ENCODE results near the gene ARHGAP29. TPM values are rescaled to one million over a fixed set of nuclear protein-coding genes. Genes with fewer than 3 reads are reported as not detected.

ARHGAP29 gene
- total and polyA plus RNA-seq, 10 of the 15 experiments (the other 5 are each of a cell fraction or from before 2014, with no cell fraction given): under 0.01 to 0.43 (median 0.10) TPM; not detected in 4

DNA sequence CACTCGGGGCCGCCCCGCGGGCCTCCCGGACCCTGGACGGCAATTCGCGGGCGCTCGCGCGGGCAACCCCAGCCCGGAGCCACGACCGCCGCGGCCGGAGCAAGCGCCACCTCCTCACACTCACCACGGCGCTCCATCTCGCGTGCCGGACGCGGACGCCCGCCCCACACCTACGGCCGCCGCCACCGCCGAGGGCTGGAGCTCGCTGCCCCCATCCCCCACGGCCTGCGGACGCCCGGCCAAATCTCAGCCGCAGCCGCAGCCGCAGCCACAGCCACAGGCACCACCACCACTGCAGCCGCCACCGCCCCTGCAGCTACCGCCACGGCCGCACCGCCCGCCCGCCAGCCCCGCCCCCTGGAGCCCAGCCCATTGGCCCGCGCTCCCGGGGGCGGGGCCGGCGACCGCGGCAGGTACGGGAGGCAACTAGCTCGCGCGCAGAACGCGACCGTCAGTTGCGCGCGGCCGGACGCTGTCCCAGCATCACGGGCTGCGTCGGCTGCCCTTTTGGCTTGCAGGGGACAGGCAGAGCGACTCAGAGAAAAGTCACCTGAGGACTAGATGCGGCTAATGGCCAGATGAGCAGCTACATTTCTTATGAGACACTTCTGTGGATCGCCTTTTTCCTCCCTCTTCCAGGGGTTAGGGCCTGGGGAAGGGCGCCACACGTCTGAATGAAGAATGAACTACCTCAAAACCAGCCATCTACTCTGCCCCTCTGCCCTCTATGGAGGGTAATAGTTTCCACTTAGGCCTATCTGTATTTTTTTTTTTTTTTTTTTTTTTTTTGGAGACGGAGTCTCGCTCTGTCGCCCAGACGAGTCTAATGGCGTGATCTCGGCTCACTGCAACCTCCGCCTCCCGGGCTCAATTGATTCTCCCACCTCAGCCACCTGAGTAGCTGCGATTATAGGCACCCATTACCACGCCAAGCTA is at the start of gene ARHGAP29 (continued):
- 0 out of 2 replicates have a peak, but pooled peaks have one; percentile 19 for TF ChIP-seq IKZF1 (conservative IDR thresholded peaks at IDR 0.05)
- TF ChIP-seq RUNX3 (IDR thresholded peaks at IDR 0.05; ENCODE audit: low read length): peak; percentile 39
- TF ChIP-seq, protein P1, sequence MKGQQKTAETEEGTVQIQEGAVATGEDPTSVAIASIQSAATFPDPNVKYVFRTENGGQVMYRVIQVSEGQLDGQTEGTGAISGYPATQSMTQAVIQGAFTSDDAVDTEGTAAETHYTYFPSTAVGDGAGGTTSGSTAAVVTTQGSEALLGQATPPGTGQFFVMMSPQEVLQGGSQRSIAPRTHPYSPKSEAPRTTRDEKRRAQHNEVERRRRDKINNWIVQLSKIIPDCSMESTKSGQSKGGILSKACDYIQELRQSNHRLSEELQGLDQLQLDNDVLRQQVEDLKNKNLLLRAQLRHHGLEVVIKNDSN (IDR thresholded peaks at IDR 0.05; ENCODE audit: borderline replicate concordance, extremely low read length, insufficient read depth, low read depth, low read length): no peak
- no peak for TF ChIP-seq ZBTB11 (CRISPR knock-in tag; IDR thresholded peaks at IDR 0.05)
- TF ChIP-seq NFYB (IDR thresholded peaks at IDR 0.05; ENCODE audit: insufficient read depth, low read depth, low read length): no peak
- TF ChIP-seq SMARCA5 (IDR thresholded peaks at IDR 0.05): no peak
- no peak for TF ChIP-seq MTA2 (IDR thresholded peaks at IDR 0.05; ENCODE audit: low read depth)
- TF ChIP-seq BRCA1 (IDR thresholded peaks at IDR 0.05; ENCODE audit: low read depth, low read length): no peak
- peak in 1 of 2 experiments; percentile 46; a peak in 1 of 4 replicates for TF ChIP-seq BHLHE40 (IDR thresholded peaks at IDR 0.05; ENCODE audit: borderline replicate concordance in 1 of 2, low read depth in 2 of 2, low read length in 1 of 2)
- no peak for TF ChIP-seq MTA3 (IDR thresholded peaks at IDR 0.05; ENCODE audit: borderline replicate concordance, low read length)
- TF ChIP-seq SREBF1 (IDR thresholded peaks at IDR 0.05; ENCODE audit: low read length): no peak
- TF ChIP-seq NRF1 (conservative IDR thresholded peaks at IDR 0.05; ENCODE audit: low read depth, low read length): no peak
- no peak for TF ChIP-seq RELA (IDR thresholded peaks at IDR 0.05; ENCODE audit: borderline replicate concordance, partially characterized antibody)

Measured in GM12878 (cell line).